ENCODE results near the gene LRRC32. TPM values are rescaled to one million over a fixed set of nuclear protein-coding genes. Genes with fewer than 3 reads are reported as not detected.

Gene LRRC32
- total RNA-seq, 1 donor from 2014 or later = 33.5 TPM

DNA sequence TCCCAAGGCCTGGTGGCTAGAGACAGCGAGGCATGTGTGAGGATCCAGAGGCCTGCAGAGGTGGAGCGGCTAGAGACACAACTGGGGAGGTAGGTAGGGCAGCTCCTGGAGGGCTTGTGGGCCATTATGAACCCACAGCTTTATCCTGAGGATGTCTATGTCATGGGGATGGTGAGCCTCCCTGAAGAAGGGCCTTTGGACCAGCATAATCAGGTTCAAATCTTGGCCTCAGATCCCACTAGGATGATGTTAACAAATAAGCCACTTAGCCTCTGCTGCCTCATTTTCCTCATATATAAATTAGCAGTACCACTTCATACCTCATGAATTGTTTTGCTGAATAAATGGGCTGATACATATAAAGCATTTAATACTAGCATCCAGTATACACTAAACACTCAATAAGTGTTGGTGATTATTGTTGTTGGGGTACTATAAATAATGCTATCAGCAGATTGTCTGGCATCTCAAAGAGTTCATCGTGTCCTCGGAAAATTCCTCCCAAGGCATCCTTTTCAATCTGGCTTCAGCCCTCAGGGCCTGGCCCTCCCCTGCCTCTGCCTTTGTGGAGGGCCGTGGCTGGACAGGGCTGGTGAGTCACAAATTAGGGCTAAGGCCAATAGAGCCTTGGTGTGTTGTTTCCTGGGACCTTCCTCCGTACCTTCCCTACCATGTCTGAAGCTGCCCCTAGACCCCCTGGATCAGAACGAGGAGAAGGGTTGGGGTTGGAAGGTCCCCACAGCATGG, 30.9 kb upstream of the LRRC32 start:
- DNase-seq (ENCODE audit: low spot score) = no peak
- intact Hi-C loops (cut with DNase I) = no loop called here

DNA sequence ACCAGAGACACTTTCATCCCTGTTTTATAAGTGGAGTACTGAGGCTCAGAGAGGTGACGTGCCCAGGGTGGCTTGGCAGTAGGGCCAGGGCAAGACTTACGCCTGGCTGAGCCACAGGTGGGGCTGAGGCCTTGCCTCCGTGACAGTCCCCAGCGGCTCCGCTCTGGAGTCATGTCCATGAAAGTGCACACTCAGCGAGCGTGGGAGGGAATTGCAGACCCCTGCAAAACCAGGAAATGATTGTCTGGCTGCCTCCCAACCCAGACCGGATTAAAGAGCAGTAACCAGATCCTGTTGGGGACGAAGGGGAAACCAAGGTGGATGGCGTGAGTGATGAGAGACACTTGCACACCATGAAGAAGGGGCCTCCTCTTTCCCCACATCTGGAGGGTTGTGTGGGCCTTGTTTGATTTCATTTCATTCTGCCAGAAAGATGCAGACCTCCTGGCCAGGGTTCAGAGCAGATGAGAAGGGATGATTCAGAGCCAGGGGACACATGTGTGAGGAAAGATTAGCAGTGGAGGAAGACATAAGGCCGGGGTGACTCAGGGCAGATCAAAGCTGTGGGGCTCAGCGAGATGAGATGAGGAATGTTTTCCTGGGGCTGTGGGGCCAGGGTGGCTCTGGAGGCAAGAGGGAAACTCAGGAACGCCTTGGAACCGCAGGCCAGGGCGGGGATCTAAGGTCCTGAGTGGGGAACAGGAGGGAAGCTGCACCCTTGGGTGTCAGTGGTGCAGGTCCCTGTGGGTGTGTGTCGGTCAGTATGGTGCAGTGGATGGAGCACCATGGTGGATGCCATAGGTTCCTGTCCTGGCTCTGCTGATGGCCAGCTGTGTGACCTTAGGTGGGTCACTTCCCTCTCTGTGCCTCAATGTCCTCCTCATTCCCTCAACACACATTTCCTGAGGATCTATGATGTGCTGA, 29.9 kb upstream of the LRRC32 start:
- intact Hi-C loops (cut with DNase I) = no loop called here
- no peak for DNase-seq (ENCODE audit: low spot score)

DNA sequence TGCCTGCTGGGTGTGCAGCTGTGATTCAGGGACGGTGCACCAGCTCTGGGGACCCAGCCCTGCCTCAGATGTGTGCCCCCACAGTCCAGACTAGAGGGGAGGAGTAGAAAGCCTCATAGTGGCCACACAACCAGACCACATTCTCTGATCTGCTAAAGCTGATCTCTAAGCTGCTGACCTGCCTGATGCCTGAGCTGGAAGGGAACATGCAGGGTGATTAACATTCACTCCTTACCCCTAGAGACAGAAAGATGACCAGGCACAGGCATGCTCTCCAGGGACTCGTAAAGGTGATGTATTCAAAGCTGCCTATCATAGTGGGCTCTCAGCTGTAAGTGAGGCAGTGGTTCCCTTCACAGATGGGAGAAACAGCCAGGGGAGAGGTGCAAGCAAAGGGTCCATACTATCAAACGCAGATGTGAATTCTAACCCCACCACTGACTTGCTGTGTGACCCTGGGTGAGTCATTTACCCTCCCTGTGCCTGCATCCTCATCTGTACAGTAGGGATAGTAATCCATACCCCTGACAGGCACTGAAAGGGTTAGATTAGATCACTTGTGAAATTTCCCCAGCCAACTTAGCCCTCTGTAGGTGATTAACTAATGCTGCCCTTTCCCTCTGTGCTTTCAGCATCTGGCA, 29.0 kb upstream of the LRRC32 start:
- intact Hi-C loops (cut with DNase I) = no loop called here
- no peak for DNase-seq (ENCODE audit: low spot score)

DNA sequence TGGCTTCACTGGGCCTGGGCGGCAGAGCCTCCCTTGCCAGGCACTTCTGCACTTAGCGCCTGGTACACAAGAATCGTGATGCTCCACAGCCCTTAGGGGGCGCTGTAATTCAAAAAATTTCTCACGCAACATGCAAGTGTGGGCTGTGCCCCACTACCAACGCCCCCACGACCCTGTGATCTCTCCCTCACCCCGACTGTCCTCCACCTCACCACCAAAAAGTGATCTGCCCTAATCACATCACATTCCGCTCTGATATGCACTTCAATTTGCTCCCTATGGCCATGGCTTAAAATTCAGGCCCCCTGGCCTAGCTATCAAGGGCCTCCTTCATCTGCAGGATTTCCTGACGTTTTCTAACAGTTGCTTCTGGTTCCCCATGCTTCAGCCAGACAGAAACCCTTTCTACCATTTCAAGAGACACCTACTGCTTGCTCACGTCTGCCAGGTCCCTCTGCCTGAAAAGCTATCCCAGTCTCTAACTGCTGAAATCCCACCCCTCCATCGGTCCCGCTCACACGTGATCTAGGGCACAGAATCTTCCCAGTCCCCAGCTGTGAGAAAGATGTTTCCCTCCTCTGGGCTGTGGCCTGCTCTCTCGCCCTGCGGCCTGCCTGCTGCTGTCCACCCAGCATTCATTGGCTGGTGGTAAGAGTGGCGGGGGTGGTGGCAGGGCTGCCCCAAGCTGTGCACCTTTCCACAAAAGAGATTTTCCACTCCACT, 27.9 kb upstream of the LRRC32 start:
- DNase-seq (ENCODE audit: low spot score) = no peak
- intact Hi-C loops (cut with DNase I) = no loop called here

DNA sequence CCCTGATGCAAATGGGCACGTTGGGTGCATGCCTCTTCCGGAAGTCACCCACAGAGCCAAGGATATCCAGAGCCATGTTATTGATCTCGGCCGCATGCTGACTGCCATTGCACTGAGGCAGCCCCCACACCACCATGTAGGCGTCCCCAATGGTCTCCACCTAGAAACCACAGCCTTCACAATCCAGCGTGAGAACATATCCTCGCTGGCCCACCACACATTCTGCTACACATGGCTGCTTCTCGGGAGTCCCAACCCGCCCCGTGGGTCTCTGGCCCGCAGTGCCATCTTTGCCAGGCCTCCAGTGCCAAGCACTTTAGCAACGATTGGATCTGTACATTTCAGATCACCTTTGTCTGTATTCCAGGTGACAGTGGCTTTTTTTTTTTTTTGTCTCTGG, 26.2 kb upstream of the LRRC32 start:
- intact Hi-C loops (cut with DNase I) = no loop called here
- no peak for DNase-seq (ENCODE audit: low spot score)

DNA sequence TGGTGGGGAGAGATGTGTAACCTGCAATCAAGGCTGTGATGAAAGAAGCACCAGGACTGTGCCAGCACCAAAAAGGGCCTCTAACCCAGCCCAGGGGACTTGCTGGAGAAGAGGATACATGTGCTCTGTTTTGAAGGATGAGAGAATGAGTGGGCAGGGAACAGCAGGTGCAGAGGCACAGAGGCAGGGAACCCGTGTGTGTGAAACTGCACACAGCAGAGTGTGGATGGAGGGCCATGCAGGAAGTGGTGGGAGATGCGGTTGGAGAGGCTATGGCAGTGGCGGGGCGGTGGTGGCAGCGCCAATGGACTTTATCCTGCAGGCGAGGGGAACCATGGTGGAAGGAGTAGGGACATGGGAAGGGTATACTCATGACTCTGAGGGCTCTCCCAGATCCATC, 25.2 kb upstream of the LRRC32 start:
- no peak for DNase-seq (ENCODE audit: low spot score)
- intact Hi-C loops (cut with DNase I) = no loop called here

DNA sequence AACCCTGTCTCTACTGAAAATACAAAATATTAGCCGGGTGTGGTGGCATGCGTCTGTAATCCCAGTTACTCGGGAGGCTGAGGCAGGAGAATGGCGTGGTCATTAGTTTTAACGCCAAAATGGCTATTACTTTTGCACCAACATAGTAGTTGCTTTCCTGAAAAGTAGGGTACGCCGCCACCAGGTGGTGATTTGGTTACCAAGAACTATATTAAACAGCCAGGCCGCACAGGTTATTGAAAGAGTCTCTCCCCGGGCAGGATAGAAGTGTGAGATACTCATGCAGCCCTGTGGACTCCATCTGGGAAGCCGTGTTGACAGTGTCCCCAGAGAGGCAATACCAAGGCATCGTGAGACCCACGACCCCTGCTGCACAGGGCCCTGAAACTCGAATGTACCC, 24.6 kb upstream of the LRRC32 start:
- intact Hi-C loops (cut with DNase I) = no loop called here
- DNase-seq (ENCODE audit: low spot score) = no peak

DNA sequence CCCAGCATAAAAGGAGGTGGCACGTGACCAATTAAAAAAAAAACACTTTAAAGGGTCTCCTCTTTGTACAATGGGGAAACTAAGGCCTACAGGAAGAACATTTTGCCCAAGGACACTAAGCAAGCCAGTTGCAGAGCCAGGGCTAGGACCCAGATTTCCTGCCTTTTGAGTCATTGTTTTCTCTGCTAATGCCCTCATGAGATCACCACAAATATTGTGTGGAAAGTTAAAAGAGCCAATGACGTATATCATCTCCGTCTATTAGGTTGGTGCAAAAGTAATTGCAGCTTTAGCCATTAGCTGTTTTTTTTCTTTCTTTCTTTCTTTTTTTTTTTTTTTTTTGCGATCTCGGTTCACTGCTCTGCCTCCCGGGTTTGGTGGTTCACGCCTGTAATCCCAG, 24.1 kb upstream of the LRRC32 start:
- DNase-seq (ENCODE audit: low spot score) = no peak
- intact Hi-C loops (cut with DNase I) = no loop called here

DNA sequence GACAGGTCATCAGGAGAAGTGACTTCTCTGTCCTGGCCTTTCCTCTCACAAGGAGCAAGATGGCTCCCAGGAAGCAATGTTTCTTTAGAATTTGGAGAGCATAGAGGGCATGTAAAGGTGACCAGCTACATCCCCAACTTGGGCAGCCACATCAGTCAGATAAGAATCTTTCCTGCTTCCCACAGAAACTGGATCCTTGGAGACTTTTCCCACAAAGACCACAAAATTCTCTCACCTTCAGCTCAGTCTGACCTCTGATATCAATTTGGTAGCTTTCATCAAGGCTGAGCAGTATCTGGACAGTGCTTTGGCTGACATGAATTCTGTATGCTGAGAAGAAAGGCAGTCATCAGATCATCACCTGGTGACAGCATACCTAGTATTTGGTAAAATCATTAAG, 23.3 kb upstream of the LRRC32 start:
- no peak for DNase-seq (ENCODE audit: low spot score)
- intact Hi-C loops (cut with DNase I) = no loop called here

DNA sequence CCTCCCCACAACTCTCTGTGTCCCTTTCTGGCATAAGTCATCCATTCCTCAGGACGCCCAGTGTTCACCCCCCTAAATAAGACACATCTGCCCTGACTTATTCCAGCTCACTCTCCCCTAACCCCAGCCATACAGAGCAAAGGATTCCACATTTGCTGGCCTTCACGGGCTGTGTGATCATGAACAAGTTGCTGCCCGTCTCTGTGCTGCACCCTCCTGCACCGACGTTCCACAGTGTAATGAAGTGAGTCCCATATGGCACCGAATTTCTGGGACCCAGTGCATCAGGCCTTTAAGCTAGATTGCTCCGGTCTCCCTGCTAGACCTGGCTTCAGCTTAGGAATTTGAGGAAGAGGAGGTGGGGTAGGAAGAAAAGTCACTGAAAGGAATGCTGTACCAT, 22.4 kb upstream of the LRRC32 start:
- DNase-seq (ENCODE audit: low spot score) = no peak
- intact Hi-C loops (cut with DNase I) = no loop called here

DNA sequence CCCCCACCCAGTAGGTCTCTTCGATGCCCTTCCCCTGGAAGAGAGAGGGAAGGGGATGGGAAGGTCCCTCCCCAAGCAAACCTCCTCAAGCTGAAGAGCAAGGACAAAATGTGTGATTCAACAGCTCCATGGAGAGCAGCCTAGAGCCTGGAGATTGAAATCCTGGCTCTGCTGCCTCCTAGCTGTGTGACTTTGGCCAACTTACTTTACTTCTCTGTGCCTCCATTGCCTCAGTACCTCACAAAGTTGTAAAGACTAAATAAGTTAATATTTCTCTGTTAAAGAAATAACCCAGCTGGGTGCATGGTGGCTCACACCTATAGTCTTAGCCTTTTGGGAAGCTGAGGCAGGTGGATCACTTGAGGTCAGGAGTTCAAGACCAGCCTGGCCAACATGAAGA, 21.1 kb upstream of the LRRC32 start:
- no peak for DNase-seq (ENCODE audit: low spot score)
- intact Hi-C loops (cut with DNase I) = no loop called here

DNA sequence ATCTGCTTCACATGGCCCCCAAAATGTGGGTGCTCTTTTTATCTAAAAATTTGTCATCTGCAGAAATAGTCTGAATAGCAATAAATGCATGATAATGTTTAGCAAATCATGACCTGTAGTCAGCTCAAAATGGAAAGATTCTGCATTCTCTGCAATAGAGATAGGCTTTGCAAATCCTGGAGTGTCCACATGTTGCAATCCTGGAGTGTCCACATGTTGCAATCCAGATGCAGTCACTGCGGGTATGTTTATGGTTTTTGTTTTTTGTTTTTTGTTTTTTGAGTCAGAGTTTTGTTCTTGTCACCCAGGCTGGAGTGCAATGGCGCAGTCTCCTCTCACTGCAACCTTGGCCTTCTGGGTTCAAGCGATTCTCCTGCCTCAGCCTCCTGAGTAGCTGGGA, 20.2 kb upstream of the LRRC32 start:
- intact Hi-C loops (cut with DNase I) = no loop called here
- DNase-seq (ENCODE audit: low spot score) = no peak

DNA sequence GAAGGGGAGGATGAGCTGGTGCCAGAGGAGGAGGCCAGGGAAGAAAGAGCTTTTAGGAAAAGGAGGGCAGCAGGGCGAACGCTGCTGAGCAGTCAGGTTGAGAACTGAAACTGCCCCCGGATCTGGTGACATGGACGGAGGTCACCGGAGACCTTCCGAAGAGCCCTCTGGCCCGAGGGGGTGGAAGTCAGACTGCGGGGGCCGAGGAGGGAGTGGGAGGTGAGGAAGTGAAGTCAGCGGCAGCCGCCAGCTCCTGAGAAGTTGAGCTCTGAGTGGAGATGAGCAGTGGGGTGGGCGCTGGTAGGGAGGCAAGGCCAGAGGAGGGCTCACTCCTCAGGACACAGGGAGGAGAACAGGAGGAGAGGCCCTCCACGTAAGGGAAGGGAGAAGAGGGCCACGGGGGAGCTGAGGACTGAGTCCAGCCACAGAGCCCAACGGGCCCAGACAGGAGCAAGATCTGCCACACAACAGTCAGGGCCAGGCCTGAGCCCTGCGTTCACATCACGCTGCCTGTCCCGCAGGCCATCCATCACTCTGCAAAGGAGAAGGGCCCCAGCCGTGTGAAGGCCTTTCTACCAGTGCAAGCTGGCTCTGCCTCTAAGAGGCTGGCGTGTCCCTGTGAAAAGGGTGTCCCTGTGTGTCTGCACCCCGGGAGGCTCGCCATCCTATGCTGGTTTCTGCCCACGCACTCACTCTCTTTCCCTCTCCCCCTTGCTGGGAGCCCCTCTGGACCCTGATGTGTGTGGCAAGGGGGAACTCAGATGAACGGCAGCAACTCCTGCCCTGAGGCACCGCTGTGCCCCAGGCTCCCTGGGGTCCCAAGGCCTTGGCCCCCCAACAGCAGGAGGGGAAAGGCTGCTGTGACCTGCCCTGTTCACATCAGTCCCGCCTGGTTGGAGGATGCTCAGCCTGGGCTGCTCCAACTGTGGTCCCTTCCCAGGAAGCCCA, 19.0 kb upstream of the LRRC32 start:
- intact Hi-C loops (cut with DNase I) = no loop called here
- DNase-seq (ENCODE audit: low spot score) = no peak

DNA sequence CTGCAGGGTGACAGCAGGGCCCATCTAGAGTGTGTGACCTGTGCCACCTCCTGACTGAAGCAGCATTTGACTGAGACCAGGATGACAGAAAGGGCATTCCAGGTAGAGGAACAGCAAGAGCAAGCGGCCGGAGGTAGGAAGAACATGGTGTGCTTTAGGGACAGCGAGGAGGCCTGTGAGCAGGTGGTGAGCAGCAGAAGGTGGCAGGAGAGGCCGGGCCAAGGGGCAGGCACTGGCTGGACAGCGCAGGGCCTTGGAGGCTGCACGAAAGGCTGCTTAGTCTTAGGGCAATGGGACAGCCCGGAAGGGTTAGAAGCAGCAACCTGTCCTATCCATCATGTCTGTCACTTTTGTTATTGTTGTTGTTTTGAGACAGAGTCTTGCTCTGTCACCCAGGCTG, 17.6 kb upstream of the LRRC32 start:
- intact Hi-C loops (cut with DNase I) = no loop called here

DNA sequence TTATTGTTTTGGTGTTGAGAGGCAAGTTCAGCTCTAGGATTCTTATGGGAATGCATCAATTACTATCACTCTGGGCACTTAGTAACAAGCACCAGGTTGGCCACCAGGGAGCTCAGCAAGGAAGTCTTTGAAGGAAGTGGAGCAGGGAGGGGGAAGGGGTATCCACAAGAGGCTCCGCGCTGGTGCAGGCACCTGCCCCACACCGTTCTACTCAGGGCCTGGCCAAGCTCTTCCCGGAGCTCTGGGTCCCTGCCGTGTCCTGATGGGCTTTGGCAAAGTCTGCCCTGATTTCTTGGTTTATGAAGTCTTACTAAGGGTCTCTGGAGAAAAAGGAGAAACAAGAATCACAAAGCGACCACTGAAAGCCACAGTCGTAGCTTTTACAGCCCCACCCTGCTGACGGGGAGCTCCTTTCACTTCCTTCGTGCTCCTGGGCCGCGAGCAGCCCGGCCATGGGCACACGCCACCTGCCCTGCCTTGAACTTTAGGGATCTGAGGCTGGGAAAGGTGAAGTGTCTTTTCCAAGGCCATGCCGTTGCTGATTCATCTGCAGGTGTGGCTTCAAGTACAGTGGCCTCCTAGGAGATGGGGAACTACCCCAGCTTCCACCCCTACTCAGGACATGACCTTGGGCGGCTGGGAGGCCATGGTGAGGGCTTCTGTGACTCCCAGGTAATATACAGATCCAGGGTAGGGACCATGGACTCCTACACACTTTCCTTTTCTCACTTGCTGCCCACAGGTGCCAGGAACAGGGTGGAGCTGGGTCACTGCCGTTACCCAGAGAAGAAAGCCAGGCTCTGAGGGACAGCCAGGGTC, 15.9 kb upstream of the LRRC32 start:
- DNase-seq (ENCODE audit: low spot score) = no peak
- intact Hi-C loops (cut with DNase I) = no loop called here

More for the DNA sequence above, 17.6 kb upstream of the LRRC32 start:
- no peak for DNase-seq (ENCODE audit: low spot score)

DNA sequence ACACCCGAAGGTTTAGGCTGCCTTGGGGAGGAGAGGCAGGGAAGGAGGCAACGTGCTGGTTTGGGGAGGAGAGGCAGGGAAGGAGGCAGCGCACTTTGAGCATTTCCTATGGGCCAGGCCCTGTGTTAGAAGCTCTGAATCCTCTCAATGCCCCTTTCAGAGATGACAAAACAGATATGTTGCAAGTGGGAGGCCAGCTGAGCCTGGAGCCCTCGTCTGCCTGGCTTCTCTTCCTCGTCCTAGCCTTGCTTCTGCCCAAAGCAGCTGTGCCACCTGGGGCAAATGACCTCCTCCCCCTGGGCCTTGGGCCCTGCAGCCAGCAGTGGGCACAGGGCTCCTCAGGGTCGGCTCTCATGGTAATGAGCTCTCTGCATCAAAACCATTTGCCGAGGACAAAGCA, 15.3 kb upstream of the LRRC32 start:
- intact Hi-C loops (cut with DNase I) = no loop called here
- DNase-seq (ENCODE audit: low spot score) = no peak

DNA sequence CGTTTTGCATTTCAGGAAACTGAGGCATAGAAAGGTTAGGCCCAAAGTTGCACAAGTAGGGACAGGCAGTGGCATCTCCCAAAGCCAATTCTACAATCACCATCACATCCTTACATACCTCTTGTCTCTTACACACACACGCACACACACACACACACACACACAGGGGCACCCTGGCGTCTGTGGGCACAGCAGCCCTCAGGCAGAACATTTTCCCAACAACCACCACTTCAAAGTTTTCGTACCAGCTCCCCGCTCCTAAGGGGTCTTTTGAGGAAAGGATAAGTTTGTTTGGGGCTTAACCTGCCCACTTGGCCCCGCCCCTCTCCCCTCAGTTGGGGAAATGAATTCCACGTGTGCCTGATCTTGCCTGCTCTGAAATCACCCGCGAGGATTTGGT, 14.7 kb upstream of the LRRC32 start:
- no peak for DNase-seq (ENCODE audit: low spot score)
- intact Hi-C loops (cut with DNase I) = no loop called here

DNA sequence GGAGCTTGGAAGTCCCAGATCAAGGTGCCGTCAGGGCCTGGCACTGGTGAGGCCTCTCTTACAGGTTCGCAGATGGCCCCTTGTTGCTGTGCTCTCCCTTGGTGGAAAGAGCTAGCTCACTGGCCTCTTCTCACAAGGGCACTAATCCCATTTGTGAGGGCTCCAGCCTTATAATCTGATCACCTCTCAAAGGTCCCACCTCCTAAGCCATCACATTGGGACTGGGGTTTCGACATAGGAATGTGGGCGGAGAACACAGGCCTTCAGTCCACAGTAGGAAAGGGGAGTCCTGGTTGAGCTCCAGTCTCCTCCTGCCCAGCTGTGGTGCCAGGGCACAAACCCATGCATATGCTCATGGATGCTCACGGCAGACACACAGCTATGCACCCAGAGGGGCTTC, 14.0 kb upstream of the LRRC32 start:
- intact Hi-C loops (cut with DNase I) = loop anchor here (5.0 kb wide), 1 partner anchor 132 kb away; no protein-coding TSS in a partner anchor
- DNase-seq (ENCODE audit: low spot score) = no peak

All from cardiac septum (tissue), 1 donor.